ENCODE results near the gene MED9.

MED9 gene

GRCh38 chr17:17506181-17506741 is 29.5 kb downstream of the MED9 start:
- Histone ChIP-seq H3K9me3 (replicated peaks; ENCODE audit: insufficient read depth, low read length) (no peaks in the 10 kb centered on the region), H3K27me3 (replicated peaks; ENCODE audit: insufficient read depth, low read length) (no peaks in the 10 kb centered on the region), H3K79me2 (ENCODE audit: low read length) (no peaks in the 10 kb centered on the region), H2AFZ (ENCODE audit: low read length) (no peak overlapping the region), H3K27ac (ENCODE audit: low read length) (no peak overlapping the region), H3K4me2 (ENCODE audit: low read depth, low read length) (no peak overlapping the region), H3K4me3 (ENCODE audit: low read length) (no peak overlapping the region), H4K20me1 (ENCODE audit: insufficient read depth, low read length) (no peaks in the 10 kb centered on the region), H3K36me3 (replicated peaks; ENCODE audit: insufficient read depth, low read length) (no peaks in the 10 kb centered on the region), H3K9ac (ENCODE audit: low read length) (no peak overlapping the region), H3F3A (ENCODE audit: insufficient read depth, low read length) (no peaks in the 10 kb centered on the region), H3K9me2 (replicated peaks; ENCODE audit: insufficient read depth, low read length) (no peaks in the 10 kb centered on the region), H3K4me1 (ENCODE audit: low read length) (no peaks in the 10 kb centered on the region)
- no peak for TF ChIP-seq EZH2phosphoT487 (IDR thresholded peaks at IDR 0.05; ENCODE audit: low read length)
- no peak for TF ChIP-seq EZH2 (optimal IDR thresholded peaks at IDR 0.05; ENCODE audit: low read depth, low read length)
- no peak for TF ChIP-seq CTCF (IDR thresholded peaks at IDR 0.05; ENCODE audit: low read length)
- DNase-seq, result no peak

GRCh38 chr17:17506893-17507464 is 30.2 kb downstream of the MED9 start:
- no peaks in the 10 kb centered on the region for H3K9me3 ChIP-seq (replicated peaks; ENCODE audit: insufficient read depth, low read length)
- no peak for DNase-seq
- no peak overlapping the region for H3K27ac ChIP-seq (ENCODE audit: low read length)
- no peaks in the 10 kb centered on the region for H3K36me3 ChIP-seq (replicated peaks; ENCODE audit: insufficient read depth, low read length)
- no peaks in the 10 kb centered on the region for H3K79me2 ChIP-seq (ENCODE audit: low read length)
- no peaks in the 10 kb centered on the region for H3K4me1 ChIP-seq (ENCODE audit: low read length)
- H3K4me3 ChIP-seq (ENCODE audit: low read length), result no peak overlapping the region
- TF ChIP-seq EZH2phosphoT487 (IDR thresholded peaks at IDR 0.05; ENCODE audit: low read length) (no peak), CTCF (IDR thresholded peaks at IDR 0.05; ENCODE audit: low read length) (no peak), EZH2 (optimal IDR thresholded peaks at IDR 0.05; ENCODE audit: low read depth, low read length) (no peak)
- no peak overlapping the region for H2AFZ ChIP-seq (ENCODE audit: low read length)
- no peak overlapping the region for H3K4me2 ChIP-seq (ENCODE audit: low read depth, low read length)
- H3K9me2 ChIP-seq (replicated peaks; ENCODE audit: insufficient read depth, low read length), result no peaks in the 10 kb centered on the region
- H3F3A ChIP-seq (ENCODE audit: insufficient read depth, low read length), result no peaks in the 10 kb centered on the region
- no peaks in the 10 kb centered on the region for H4K20me1 ChIP-seq (ENCODE audit: insufficient read depth, low read length)
- no peaks in the 10 kb centered on the region for H3K27me3 ChIP-seq (replicated peaks; ENCODE audit: insufficient read depth, low read length)
- no peak overlapping the region for H3K9ac ChIP-seq (ENCODE audit: low read length)

- Histone ChIP-seq H3K4me1 (ENCODE audit: low read length) (no peaks in the 10 kb centered on the region), H3K4me2 (ENCODE audit: low read depth, low read length) (no peak overlapping the region), H3K9me3 (replicated peaks; ENCODE audit: insufficient read depth, low read length) (no peaks in the 10 kb centered on the region), H3K9ac (ENCODE audit: low read length) (no peak overlapping the region), H3K4me3 (ENCODE audit: low read length) (no peak overlapping the region), H2AFZ (ENCODE audit: low read length) (no peak overlapping the region), H4K20me1 (ENCODE audit: insufficient read depth, low read length) (no peaks in the 10 kb centered on the region), H3K27me3 (replicated peaks; ENCODE audit: insufficient read depth, low read length) (no peaks in the 10 kb centered on the region), H3K36me3 (replicated peaks; ENCODE audit: insufficient read depth, low read length) (no peaks in the 10 kb centered on the region), H3K79me2 (ENCODE audit: low read length) (no peaks in the 10 kb centered on the region), H3K9me2 (replicated peaks; ENCODE audit: insufficient read depth, low read length) (no peaks in the 10 kb centered on the region), H3K27ac (ENCODE audit: low read length) (no peak overlapping the region), H3F3A (ENCODE audit: insufficient read depth, low read length) (no peaks in the 10 kb centered on the region)
- no peak for DNase-seq
- TF ChIP-seq EZH2 (optimal IDR thresholded peaks at IDR 0.05; ENCODE audit: low read depth, low read length), result no peak
- TF ChIP-seq EZH2phosphoT487 (IDR thresholded peaks at IDR 0.05; ENCODE audit: low read length), result no peak
- no peak for TF ChIP-seq CTCF (IDR thresholded peaks at IDR 0.05; ENCODE audit: low read length)
Measured at GRCh38 chr17:17507465-17508011, 30.7 kb downstream of the MED9 start.
